HCT116 (cell line): Measurements from ENCODE around the gene PPP3R1.

Experiments
- POLR2AphosphoS5 ChIP-seq: IDR thresholded peaks from 2 replicates; pipeline ENCODE4 v1.6.1; 2011; ENCODE audit warnings: mild to moderate bottlenecking, low read depth, low read length, moderate library complexity
- ZNF274 ChIP-seq: fragments of 200-500 bp; sonication (Bioruptor generic); IDR thresholded peaks from 2 replicates; pipeline ENCODE4 v1.6.1; 2014; ENCODE audit warnings: mild to moderate bottlenecking, low read depth, low read length, inconsistent platforms

DNA sequence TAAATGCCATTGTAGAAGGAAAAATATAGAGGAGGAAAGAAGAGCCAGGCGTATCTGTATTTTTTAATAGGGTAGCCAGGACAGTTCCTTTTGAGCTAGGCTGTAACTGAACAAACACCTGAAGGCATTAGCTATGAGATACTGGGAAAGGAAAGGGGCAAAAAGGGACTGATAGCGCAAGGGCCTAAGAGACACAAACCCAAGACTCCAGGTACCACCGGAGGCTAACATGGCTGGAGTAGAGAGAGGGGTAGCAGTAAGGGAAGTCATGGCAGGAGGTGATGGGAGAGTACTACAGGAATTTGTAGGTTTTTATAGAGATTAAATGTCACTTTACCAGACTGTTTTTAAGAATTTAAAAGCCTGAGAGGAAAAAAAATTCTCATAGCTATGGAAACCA, 73.9 kb downstream of the PPP3R1 start:
- TF ChIP-seq ZNF274 = no peak
- no peak for TF ChIP-seq POLR2AphosphoS5
